ENCODE results near the gene CSF2. TPM values are rescaled to one million over a fixed set of nuclear protein-coding genes. Genes with fewer than 3 reads are reported as not detected.

Gene CSF2
- polyA plus RNA-seq, 1 of the 3 experiments (the other 2 are of a cell fraction), result 0.97 TPM

DNA sequence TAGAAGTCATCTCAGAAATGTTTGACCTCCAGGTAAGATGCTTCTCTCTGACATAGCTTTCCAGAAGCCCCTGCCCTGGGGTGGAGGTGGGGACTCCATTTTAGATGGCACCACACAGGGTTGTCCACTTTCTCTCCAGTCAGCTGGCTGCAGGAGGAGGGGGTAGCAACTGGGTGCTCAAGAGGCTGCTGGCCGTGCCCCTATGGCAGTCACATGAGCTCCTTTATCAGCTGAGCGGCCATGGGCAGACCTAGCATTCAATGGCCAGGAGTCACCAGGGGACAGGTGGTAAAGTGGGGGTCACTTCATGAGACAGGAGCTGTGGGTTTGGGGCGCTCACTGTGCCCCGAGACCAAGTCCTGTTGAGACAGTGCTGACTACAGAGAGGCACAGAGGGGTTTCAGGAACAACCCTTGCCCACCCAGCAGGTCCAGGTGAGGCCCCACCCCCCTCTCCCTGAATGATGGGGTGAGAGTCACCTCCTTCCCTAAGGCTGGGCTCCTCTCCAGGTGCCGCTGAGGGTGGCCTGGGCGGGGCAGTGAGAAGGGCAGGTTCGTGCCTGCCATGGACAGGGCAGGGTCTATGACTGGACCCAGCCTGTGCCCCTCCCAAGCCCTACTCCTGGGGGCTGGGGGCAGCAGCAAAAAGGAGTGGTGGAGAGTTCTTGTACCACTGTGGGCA lies 642 bp downstream of the CSF2 start:
- Histone ChIP-seq H3K4me3 (ENCODE audit: low read depth in 2 of 2, low read length in 1 of 2) (no peak overlapping the region), H3K36me3 (replicated peaks in 1 of 2; ENCODE audit: control insufficient read depth in 1 of 2, insufficient read depth in 2 of 2, low read length in 1 of 2) (no peaks in the 10 kb centered on the region), H3K79me2 (ENCODE audit: insufficient read depth) (no peaks in the 10 kb centered on the region), H3F3A (replicated peaks; ENCODE audit: insufficient read depth) (no peaks in the 10 kb centered on the region), H3K9me2 (no peaks in the 10 kb centered on the region), H3K9me3 (no peaks in the 10 kb centered on the region), H2AFZ (ENCODE audit: low read depth) (no peak overlapping the region), H3K27ac (ENCODE audit: low read depth in 2 of 2, low read length in 1 of 2) (no peak overlapping the region), H3K27me3 (ENCODE audit: insufficient read depth) (no peaks in the 10 kb centered on the region), H3K4me1 (ENCODE audit: control insufficient read depth in 1 of 2, insufficient read depth in 2 of 2, low read depth in 1 of 2, low read length in 1 of 2) (peaks cover 0 to 5% of the 10 kb centered on the region in 2 experiments; a peak in 1 of 4 replicates), H3K9ac (no peak overlapping the region), H3K4me2 (no peak overlapping the region), H4K20me1 (ENCODE audit: insufficient read depth) (no peaks in the 10 kb centered on the region)
- TF ChIP-seq, protein P1, sequence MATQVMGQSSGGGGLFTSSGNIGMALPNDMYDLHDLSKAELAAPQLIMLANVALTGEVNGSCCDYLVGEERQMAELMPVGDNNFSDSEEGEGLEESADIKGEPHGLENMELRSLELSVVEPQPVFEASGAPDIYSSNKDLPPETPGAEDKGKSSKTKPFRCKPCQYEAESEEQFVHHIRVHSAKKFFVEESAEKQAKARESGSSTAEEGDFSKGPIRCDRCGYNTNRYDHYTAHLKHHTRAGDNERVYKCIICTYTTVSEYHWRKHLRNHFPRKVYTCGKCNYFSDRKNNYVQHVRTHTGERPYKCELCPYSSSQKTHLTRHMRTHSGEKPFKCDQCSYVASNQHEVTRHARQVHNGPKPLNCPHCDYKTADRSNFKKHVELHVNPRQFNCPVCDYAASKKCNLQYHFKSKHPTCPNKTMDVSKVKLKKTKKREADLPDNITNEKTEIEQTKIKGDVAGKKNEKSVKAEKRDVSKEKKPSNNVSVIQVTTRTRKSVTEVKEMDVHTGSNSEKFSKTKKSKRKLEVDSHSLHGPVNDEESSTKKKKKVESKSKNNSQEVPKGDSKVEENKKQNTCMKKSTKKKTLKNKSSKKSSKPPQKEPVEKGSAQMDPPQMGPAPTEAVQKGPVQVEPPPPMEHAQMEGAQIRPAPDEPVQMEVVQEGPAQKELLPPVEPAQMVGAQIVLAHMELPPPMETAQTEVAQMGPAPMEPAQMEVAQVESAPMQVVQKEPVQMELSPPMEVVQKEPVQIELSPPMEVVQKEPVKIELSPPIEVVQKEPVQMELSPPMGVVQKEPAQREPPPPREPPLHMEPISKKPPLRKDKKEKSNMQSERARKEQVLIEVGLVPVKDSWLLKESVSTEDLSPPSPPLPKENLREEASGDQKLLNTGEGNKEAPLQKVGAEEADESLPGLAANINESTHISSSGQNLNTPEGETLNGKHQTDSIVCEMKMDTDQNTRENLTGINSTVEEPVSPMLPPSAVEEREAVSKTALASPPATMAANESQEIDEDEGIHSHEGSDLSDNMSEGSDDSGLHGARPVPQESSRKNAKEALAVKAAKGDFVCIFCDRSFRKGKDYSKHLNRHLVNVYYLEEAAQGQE (IDR thresholded peaks at IDR 0.05; ENCODE audit: low read depth, low read length), result no peak
- TF ChIP-seq FOXM1 (IDR thresholded peaks at IDR 0.05; ENCODE audit: low read depth) (no peak), NFIC (IDR thresholded peaks at IDR 0.05; ENCODE audit: borderline replicate concordance) (no peak)
- TF ChIP-seq, protein P2, sequence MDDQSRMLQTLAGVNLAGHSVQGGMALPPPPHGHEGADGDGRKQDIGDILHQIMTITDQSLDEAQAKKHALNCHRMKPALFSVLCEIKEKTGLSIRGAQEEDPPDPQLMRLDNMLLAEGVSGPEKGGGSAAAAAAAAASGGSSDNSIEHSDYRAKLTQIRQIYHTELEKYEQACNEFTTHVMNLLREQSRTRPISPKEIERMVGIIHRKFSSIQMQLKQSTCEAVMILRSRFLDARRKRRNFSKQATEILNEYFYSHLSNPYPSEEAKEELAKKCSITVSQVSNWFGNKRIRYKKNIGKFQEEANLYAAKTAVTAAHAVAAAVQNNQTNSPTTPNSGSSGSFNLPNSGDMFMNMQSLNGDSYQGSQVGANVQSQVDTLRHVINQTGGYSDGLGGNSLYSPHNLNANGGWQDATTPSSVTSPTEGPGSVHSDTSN (IDR thresholded peaks at IDR 0.05), result no peak
- CTCF ChIA-PET, result interaction anchor here (0.6 to 1.1 kb wide), 5 partner anchors 9 to 253 kb away, joined by 3 to 4 read pairs (median 3); no protein-coding TSS in a partner anchor
- POLR2A ChIA-PET, result no interaction called here
- DNase-seq, result no peak
- WGBS (ENCODE audit: low lambda C conversion rate), result 97% methylated on average over 5 of the region's 7 CpGs

DNA sequence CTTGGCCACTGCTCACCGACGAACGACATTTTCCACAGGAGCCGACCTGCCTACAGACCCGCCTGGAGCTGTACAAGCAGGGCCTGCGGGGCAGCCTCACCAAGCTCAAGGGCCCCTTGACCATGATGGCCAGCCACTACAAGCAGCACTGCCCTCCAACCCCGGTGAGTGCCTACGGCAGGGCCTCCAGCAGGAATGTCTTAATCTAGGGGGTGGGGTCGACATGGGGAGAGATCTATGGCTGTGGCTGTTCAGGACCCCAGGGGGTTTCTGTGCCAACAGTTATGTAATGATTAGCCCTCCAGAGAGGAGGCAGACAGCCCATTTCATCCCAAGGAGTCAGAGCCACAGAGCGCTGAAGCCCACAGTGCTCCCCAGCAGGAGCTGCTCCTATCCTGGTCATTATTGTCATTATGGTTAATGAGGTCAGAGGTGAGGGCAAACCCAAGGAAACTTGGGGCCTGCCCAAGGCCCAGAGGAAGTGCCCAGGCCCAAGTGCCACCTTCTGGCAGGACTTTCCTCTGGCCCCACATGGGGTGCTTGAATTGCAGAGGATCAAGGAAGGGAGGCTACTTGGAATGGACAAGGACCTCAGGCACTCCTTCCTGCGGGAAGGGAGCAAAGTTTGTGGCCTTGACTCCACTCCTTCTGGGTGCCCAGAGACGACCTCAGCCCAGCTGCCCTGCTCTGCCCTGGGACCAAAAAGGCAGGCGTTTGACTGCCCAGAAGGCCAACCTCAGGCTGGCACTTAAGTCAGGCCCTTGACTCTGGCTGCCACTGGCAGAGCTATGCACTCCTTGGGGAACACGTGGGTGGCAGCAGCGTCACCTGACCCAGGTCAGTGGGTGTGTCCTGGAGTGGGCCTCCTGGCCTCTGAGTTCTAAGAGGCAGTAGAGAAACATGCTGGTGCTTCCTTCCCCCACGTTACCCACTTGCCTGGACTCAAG lies 1.5 kb downstream of the CSF2 start:
- Histone ChIP-seq H3K79me2 (ENCODE audit: insufficient read depth) (no peaks in the 10 kb centered on the region), H3K9ac (no peak overlapping the region), H3K27ac (ENCODE audit: low read depth in 2 of 2, low read length in 1 of 2) (no peak overlapping the region), H3K27me3 (ENCODE audit: insufficient read depth) (no peaks in the 10 kb centered on the region), H3F3A (replicated peaks; ENCODE audit: insufficient read depth) (no peaks in the 10 kb centered on the region), H3K4me3 (ENCODE audit: low read depth in 2 of 2, low read length in 1 of 2) (no peak overlapping the region), H3K36me3 (replicated peaks in 1 of 2; ENCODE audit: control insufficient read depth in 1 of 2, insufficient read depth in 2 of 2, low read length in 1 of 2) (no peaks in the 10 kb centered on the region), H3K9me3 (no peaks in the 10 kb centered on the region), H4K20me1 (ENCODE audit: insufficient read depth) (no peaks in the 10 kb centered on the region), H3K4me2 (no peak overlapping the region), H3K4me1 (ENCODE audit: control insufficient read depth in 1 of 2, insufficient read depth in 2 of 2, low read depth in 1 of 2, low read length in 1 of 2) (peaks cover 0 to 5% of the 10 kb centered on the region in 2 experiments; a peak in 1 of 4 replicates), H2AFZ (ENCODE audit: low read depth) (no peak overlapping the region), H3K9me2 (no peaks in the 10 kb centered on the region)
- TF ChIP-seq, protein P3, sequence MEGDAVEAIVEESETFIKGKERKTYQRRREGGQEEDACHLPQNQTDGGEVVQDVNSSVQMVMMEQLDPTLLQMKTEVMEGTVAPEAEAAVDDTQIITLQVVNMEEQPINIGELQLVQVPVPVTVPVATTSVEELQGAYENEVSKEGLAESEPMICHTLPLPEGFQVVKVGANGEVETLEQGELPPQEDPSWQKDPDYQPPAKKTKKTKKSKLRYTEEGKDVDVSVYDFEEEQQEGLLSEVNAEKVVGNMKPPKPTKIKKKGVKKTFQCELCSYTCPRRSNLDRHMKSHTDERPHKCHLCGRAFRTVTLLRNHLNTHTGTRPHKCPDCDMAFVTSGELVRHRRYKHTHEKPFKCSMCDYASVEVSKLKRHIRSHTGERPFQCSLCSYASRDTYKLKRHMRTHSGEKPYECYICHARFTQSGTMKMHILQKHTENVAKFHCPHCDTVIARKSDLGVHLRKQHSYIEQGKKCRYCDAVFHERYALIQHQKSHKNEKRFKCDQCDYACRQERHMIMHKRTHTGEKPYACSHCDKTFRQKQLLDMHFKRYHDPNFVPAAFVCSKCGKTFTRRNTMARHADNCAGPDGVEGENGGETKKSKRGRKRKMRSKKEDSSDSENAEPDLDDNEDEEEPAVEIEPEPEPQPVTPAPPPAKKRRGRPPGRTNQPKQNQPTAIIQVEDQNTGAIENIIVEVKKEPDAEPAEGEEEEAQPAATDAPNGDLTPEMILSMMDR (IDR thresholded peaks at IDR 0.05), result no peak
- TF ChIP-seq, protein P4, sequence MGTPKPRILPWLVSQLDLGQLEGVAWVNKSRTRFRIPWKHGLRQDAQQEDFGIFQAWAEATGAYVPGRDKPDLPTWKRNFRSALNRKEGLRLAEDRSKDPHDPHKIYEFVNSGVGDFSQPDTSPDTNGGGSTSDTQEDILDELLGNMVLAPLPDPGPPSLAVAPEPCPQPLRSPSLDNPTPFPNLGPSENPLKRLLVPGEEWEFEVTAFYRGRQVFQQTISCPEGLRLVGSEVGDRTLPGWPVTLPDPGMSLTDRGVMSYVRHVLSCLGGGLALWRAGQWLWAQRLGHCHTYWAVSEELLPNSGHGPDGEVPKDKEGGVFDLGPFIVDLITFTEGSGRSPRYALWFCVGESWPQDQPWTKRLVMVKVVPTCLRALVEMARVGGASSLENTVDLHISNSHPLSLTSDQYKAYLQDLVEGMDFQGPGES (IDR thresholded peaks at IDR 0.05; ENCODE audit: low read depth, low read length), result no peak
- TF ChIP-seq SIN3A (IDR thresholded peaks at IDR 0.05; ENCODE audit: borderline replicate concordance, low read depth, low read length) (no peak), TAF1 (IDR thresholded peaks at IDR 0.05; ENCODE audit: borderline replicate concordance, low read depth, low read length) (no peak)
- TF ChIP-seq, protein P5, sequence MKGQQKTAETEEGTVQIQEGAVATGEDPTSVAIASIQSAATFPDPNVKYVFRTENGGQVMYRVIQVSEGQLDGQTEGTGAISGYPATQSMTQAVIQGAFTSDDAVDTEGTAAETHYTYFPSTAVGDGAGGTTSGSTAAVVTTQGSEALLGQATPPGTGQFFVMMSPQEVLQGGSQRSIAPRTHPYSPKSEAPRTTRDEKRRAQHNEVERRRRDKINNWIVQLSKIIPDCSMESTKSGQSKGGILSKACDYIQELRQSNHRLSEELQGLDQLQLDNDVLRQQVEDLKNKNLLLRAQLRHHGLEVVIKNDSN (IDR thresholded peaks at IDR 0.05; ENCODE audit: borderline replicate concordance, low read depth), result no peak
- DNase-seq, result no peak
- WGBS (ENCODE audit: low lambda C conversion rate), result 99% methylated on average over 9 of the region's 16 CpGs
- ChIA-PET POLR2A (no interaction called here), CTCF (interaction anchor here (0.6 to 1.1 kb wide), 3 partner anchors 9 to 253 kb away, joined by 3 read pairs; no protein-coding TSS in a partner anchor)
